Measurements from ENCODE around the gene BEND3.
"Not testable (repeated sequence)": the region's sequence is repeated elsewhere in the genome, so short reads cannot be mapped to it uniquely, and the experiment has no call there.

BEND3 gene

DNA sequence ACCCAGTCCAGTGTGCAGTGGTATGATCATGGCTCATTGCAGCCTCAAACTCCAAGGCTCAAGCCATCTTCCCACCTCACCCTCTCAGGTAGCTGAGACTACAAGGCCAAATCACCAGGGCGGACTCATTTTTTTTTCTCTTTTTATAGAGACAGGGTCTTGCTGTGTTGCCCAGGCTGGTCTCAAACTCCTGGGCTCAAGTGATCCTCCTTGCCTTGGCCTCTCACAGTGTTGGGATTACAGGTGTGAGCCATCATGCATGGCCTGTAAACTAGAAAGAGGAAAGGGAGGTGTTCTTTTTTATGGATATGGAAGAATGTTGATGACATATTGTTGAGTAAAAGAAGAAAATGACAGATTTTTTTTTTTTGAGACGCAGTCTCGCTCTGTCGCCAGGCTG lies 5.1 kb upstream of the BEND3 start:
- DNase-seq, result no peak

DNA sequence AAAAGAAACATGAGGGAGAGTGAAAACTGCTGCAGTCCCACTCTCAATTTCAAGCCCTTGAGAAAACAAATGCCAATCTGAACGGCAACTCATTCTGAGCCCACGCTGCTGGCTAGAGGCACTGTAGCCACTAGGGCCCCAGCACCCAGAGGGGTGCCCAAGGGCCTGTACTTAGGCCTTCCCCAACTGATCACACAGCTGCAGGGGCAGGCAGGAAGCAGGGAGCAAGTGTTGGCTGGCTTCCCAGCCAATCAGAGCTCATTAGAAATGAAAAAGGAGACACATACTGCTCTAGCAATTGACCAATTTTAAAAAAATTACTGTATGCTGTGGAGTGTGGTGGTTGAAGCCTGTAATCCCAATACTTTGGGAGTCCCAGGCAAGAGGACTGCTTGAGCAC lies 3.7 kb upstream of the BEND3 start:
- no peak for DNase-seq

DNA sequence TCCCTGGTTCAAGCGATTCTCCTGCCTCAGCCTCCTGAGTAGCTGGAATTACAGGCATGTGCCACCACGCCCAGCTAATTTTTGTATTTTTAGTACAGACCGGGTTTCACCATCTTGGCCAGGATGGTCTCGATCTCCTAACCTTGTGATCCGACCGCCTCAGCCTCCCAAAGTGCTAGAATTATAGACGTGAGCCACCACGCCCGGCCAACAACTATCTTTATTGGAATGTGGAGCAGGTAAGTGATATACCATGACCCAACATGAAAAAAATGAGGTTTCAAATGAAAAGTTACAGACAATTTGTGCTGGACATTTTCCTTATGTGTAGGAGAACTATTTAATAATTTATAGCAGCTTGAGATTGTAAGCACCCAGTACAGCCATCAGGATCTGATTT lies 3.2 kb upstream of the BEND3 start:
- DNase-seq, result not testable (repeated sequence)

DNA sequence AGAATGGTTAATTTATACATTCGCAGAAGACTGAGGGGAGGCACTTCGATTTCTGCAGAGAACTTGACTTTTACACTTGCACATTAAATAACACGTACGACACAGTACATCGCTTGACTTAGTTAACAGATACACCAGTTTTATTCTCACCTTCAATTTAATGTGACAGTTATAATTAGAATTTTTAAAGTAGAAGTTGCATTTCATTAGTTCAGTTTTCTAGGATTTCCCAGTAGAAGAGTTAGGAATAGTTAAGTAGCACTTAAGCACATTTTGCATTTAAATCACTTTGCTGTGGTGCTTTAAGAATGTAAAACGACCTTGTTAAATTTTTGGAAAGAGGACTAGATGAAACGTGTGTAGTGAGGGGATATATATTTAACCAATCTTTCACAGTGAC lies 1.6 kb upstream of the BEND3 start:
- DNase-seq, result no peak

DNA sequence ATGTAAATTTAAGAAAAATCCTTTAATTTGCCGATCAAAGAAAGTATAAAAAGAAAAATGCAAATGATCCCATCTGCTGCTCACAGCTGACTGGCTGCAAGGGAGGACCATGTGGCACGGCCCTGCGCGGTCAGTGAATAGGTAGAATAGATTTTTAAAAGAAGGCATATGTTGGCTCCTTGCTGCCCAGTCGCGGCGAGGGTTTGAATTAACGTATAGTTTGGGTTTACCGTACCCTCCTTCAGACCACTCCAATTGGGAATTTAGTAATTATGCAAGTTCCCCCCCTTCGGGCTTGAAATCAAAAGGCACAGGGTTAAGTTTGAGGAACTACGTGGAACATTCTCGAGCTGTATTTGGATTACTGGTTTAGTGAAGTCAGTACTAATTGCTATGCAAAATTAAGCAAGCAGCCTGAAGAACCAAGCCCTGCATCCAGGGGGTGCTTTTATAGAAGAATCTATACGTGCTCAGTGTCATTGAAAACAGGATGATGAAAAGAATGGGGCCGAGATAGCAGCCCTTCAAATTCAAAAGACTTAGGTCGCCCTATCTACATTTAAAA lies 1.1 kb upstream of the BEND3 start:
- DNase-seq, result peak; percentile 46

DNA sequence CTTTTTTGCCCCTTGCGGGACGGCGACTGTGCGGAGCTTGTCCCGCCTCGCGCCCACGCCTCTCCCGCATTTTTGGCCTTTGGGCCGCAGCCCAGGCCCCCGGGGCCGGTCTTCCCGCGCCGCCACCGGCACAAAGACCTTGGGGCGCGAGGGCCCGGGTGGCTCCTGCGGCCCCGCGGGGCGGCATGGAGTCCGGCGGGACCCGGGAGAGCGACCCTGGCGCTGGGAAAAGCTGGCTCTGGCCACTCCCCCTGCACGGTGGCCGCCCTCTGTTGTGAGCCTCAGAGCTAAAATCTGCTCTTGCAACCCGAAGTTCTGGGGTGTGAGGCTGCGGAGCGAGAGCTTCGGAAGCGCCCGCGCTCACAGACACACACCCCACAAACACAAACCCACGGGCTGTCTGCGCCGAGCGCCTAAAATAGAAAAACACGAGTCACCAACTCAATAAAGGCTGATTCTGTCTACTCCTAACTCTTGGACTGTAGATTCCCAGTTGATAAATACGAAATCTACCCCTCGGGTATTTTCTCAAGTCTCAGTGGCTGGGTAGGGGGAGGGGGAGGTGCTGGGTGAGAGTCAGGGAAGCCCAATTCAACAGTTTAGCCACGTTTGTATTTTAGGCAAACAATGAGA lies 496 bp upstream of the BEND3 start:
- DNase-seq, result no peak

DNA sequence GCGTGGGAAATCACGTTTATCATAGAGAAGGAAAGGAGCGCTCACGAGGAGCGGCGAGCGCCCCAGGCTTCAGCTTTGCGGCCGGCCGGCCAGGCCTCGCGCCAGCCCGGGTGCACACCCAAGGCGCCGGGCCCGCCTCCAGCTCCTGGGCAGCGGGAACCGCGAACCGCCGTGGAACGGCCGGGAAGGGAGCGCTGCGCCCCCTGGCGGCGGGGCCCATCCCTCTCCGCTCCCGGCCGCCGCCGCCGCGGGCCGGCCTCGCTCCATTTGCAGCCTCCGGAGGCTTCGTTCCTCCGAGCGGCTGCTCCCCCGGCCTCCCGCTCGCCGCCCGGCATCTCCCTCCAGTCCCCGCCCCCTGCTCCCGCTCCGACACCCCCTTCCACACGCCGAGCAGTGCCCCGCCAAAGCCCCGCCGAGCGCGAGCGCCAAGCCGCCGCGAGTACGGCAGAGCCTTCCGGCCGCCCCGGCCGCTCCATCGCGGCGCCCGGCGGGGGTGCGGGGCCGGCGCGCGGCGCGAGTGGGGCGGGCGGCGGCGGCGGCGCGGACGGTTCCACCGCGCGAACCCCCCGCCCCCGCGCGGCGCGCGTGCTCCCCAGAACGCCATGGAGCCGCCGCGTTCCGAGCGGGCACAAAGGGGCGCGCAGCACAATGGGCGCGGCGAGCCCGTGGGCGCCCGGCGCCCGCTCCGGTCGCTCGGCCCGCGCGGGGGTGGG lies 946 bp downstream of the BEND3 start:
- DNase-seq, result no peak

DNA sequence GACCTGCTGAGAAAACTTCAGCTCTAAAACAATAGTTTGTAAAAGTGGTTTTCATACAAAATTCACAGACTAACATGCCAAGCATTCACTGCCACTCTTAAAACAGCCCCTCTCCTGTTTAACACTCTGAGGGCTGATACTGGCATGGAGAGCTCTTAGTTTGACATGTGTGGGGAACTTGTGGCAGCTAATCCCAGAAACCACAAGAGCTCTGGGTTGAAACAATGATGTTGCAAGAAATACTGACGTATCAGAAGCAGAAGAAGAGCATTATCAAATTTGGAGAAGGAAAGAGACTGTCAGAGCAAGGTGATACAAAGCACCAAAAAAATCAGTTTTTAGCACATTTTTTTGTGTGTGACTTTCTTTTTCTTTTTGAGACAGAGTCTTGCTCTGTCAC lies 5.1 kb downstream of the BEND3 start:
- DNase-seq, result peak; percentile 68

DNA sequence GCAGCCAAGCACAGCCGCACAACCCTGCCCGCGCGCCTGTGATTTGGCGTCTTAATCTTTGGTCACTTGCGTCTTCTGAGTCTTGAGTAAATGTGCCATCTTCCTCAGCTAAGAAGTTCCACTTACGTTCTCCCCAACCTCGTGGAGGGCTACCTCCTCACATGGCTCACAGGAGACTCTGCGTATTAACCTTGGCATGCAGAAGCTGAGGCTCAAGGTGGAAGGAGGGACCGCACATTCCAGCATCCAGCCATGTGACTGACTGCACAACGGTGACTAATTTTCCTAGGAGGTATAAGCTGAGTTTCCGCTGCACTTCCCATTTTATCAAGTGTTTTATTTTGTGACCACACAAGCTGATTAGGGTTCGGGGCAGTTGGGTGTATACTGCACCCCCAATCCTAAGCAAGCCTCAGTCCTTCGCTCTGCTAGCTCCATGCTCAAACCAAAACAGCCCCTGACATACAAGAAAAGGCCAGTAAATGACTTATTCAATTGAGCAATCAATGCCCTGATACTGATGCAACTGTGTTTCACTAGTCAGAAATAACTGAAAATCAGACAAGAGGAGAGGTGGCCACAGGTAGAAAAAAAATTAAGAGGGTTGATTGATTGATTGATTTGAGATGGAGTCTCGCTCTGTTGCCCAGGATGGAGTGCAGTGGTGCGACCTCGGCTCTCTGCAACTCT lies 7.0 kb downstream of the BEND3 start:
- DNase-seq, result no peak

DNA sequence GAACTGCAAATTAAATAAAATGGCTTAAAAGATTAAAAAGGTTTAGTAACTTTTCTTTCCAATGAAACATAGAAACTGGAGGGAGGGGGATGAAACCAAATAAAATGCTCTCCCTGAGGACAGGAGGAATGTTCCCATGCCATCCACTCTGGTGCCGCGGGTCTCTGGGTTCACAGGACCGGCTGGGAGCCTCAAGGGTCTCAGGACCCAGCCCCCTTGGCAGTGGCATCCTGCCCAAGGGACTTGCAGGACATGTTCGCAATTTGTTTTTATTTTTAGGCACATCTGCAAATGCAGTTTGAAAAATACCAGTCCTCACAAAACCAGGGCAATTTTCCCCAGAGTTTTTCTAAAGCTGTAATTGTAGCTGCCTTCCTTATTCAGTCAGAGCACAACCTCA lies 7.5 kb downstream of the BEND3 start:
- no peak for DNase-seq

DNA sequence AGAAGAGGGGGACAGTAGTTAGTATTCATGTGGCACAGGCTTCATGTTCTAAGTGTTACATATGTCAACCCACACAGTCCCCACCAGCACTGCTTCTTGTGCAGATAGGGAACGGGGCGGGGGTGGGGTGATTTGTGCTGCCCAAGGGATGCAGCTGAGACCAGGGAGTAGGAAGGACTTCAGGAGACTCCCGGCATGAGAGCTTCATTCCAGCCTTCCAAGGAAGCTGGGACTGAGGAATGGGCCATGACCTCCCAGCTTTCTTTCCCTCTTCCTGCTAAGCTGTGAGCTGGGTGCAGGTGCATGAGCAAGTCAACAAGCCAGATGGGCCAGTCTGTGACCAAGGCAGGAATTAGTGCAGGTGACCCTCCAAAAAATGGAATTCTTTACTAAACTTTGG lies 9.2 kb downstream of the BEND3 start:
- DNase-seq, result no peak

DNA sequence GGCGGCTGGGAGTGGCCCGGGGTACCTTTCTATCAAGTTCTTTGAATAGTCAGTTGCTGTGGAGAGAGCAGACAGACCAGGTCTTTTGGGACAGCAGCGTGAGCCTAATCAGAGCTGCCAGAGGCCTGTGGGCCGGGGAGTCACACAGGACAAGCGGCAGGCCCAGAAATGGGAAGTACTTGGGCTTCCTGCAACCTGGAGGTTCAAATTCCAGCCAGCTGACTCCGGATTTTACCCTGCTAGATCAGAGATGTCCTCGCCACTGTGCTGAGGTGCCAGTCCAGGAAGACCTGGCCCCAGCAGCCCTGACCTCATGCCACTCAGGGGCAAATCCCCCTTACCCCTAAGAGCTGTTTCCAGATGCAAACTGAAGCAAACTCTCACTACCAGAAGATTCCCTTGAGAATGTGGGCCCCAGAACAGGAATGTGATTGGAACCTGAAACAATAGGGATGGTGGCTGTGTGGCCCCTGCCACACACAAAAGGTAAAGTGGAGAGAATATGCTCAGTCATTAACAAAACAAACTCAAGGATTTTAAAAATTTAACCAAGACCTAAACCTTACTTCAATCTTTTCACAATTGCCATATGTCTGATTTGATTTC lies 9.7 kb downstream of the BEND3 start:
- DNase-seq, result no peak

DNA sequence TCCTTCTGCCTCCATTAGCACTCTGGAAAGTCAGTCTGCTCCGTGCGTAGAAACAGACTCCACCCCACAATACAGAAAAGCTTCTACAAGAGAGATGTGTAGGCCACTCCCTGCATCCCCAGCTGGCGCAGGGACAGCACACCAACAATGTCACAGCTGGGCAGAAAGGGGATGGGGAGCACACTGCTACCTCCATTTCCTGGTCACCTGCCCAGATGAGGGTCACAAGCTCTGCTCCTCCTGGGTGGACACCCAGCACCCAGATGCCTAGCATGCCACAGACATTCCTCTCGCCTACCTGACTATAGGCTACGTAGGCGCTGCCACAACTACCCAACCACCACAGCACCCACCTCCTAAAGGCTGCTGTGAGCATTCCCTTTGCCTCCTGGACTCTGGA lies 12.2 kb downstream of the BEND3 start:
- DNase-seq, result no peak

DNA sequence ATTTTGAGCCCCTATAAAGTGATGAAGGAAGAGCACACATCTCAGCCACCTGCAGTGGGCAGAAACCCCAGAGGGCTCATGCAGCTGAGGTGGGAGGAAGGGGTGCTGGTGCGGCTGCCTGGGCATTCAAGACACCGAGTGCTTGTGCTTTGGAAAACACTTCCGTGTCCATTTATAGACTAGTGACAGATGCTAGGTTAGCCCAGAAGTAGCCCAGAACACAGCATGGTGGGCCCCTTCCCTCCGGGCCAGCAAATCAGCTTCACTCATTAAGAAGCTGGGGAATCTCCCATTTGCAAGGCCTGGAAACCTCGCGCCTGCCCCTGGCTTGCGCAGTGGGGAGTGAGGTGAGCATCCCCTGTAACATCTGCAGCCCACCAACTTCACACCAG lies 12.9 kb downstream of the BEND3 start:
- no peak for DNase-seq

DNA sequence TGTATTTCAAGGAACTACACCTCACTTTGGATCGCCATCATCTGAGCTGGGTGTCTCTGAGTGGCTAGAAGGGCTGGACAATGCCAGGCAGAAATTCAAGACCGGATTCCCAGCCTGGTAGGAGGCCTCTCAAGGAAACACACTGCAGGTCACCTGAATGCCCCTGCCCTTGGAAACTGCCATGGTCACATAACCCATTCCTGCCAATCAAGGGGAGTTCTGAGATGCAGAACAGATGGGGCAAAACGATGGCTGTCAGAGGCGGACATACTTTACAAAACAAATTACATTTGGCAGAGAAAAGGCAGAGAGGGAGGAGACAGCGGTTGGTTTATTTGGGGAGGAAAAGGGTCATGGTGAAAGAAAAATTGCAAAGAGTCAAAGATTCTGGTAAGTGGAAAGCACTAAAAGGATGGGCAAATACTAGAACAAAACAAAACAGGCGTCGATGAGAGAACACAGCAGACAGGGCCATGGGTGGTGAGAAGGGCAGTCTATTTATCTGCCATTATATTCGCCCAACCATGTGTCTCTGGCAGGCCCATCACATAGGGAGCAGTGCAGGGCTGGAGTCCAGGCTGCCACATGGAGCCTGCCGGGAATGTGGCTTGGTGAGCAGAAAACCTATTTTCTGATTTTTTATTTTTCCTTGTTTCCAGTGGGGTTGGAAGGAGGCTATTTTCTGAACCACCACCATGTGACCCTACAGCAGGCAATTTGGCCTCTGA lies 13.5 kb downstream of the BEND3 start:
- no peak for DNase-seq

DNA sequence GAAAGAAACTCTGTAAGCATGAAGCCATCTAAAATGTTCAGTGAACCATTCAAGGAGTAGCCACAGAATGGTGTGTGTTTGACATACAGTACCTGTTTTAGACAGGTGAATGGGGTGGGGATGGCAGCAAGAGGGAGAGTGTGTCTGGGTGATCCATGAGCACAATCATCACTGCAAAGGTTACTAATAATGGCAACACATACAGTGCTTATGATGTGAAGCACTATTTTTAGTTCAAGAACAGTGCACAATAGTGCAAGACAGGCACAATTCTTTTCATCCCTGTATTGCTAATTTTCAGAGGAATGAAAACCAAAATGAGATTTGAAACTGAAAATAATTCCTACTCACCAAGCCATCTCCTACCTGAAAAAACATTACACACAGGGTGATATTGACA lies 14.1 kb downstream of the BEND3 start:
- no peak for DNase-seq

DNA sequence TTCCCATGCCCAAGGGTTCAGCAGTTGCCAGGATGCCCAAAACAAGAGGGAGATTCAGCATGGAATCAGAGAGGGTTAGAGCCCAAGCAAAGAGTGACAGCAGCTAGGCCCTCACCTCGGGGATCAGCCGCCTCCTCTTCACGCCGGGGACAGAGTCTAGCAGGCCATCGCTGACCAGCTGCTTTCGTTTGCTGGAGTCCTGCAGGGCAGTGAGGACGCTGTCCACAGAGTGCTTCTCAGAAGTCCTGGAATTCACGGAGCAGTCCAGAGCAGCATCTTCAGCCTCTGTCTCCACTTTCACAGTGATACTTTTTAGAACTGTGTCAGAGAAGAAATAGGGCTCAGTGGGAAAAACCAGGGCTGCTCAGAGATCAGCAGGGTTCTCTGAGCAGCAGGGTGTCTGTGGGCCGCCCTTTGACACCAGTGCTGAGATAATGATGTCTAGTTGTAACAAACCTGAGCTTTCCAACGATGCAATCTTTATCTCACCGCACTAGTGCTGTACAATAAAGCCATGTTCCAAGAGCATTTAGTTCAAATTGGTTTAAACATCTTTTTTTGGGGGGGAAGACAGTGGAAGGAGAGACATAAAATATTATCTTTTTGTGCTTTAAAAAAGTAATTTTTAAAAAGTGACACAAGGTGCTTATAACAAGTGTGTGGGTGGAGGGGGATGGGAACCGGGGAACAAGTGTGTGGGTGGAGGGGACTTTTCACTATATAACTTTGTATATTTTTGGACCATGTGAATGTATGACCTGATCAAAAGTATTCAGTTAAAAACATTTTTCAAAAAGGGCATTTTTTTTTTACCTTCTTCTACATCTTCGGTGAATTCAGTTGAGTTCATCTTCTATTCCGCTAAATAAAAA lies 16.6 kb downstream of the BEND3 start:
- no peak for DNase-seq

DNA sequence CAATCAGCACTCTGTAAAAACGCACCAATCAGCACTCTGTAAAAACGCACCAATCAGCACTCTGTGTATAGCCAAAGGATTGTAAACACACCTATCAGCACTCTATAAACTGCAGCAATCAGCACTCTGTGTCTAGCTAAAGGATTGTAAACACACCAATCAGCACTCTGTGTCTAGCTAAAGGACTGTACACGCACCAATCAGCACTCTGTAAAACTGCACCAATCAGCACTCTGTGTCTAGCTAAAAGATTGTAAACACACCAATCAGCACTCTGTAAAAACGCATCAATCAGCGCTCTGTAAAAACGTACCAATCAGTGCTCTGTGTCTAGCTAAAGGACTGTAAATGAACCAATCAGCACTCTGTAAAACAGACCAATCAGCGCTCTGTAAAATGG lies 30.9 kb downstream of the BEND3 start:
- not testable (repeated sequence) for DNase-seq

DNA sequence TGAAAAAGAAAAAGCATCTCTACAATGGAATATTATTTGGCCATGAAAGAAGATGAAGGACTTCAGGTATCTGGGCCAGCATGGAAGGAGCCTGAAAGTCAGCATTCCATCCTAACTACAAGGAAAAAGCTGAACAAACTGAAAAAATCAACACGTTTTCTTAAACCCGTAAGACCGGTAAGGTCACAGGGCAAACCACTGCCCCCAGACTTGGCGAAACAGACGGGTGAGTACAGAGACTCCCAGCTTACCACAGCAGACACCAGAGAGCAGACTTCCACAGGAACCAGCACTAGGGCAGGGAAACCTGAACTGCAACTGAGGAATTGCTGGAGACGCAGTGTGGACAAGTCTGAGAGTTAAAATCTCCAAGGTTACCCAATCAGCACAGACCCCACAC lies 31.4 kb downstream of the BEND3 start:
- DNase-seq, result no peak

DNA sequence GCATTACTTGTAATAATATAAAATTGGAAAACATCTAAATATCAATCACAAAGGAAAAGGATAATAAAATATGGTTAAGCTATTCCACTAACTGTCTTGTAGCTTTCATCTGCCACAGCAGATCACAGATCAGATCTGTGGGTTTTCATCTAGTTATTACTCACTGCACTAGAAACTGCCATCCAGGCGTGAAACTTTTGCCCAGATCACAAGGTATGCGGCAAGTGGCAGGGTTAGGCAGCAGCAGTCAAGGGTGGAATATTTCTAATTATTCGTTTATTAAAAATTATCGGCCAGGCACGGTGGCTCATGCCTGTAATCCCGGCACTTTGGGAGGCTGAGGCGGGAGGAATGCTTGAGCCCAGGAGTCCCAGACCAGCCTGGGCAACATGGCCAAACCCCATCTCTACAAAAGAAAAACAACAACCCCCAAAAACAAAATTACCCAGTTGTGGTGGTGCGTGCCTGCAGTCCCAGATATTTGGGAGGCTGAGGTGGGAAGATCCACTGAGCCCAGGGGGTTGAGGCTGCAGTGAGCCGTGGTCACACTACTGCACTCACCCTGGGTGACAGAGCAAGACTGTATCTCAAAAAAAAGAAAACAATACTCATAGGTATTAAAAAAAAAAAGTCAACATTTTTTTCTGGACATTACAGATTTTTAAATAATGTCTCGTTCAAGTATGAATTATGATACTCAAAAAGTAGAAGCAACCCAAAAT lies 32.1 kb downstream of the BEND3 start:
- no peak for DNase-seq

DNA sequence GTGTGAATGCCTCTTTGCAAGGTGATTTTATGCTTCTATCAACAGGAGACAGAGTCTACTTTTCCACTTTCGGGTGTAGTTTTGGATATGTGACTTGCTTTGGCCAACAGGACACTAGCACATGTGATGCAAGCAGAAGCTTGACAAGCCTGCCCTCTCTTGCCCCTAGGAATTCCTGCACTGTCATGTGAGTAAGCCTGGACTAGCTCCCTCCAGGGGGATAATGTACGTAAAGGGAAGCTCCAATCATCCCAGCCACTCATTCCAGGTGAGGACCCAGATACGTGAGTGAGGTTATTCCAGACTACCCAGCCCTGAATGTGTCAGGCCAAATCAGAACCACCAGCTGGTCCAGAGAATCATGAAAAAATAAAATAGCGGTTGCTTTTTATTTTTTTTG lies 33.3 kb downstream of the BEND3 start:
- DNase-seq, result no peak
